ENCODE results near the gene WDCP.
A peak's percentile ranks its signal among the peaks of the same experiment; 100 is the strongest.
"Not testable (repeated sequence)": the region's sequence is repeated elsewhere in the genome, so short reads cannot be mapped to it uniquely, and the experiment has no call there.

WDCP gene

GRCh38 chr2:24021122-24021998 is 25.8 kb downstream of the WDCP start:
- DNase-seq (ENCODE audit: low spot score) = no peak

GRCh38 chr2:24020244-24020643 is 26.9 kb downstream of the WDCP start:
- DNase-seq (ENCODE audit: low spot score) = no peak

- no peak for DNase-seq (ENCODE audit: low spot score)
Measured at GRCh38 chr2:24019729-24020128, 27.5 kb downstream of the WDCP start.

GRCh38 chr2:24018241-24018640 is 28.9 kb downstream of the WDCP start:
- no peak for DNase-seq (ENCODE audit: low spot score)

DNA sequence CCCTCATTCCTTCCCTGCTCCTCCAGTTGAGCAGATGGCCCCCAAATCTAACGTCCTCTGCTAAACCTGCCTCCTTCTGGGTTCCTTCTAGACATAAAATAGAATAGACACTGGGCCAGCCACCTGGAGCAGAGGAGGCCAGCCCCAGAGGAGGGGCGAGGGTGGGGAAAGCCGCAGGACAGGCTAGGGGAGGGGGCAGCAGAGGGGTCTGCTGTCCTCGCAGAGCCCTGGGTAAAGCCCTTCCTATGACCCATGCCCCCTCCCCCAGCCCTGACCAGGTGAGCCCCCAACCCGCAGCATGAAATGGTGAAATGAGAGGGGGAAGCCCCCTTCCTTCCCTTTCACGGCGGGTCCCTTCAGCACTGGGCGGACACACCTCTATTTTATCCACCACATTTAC is 29.5 kb downstream of the WDCP start:
- no peak for DNase-seq (ENCODE audit: low spot score)

DNA sequence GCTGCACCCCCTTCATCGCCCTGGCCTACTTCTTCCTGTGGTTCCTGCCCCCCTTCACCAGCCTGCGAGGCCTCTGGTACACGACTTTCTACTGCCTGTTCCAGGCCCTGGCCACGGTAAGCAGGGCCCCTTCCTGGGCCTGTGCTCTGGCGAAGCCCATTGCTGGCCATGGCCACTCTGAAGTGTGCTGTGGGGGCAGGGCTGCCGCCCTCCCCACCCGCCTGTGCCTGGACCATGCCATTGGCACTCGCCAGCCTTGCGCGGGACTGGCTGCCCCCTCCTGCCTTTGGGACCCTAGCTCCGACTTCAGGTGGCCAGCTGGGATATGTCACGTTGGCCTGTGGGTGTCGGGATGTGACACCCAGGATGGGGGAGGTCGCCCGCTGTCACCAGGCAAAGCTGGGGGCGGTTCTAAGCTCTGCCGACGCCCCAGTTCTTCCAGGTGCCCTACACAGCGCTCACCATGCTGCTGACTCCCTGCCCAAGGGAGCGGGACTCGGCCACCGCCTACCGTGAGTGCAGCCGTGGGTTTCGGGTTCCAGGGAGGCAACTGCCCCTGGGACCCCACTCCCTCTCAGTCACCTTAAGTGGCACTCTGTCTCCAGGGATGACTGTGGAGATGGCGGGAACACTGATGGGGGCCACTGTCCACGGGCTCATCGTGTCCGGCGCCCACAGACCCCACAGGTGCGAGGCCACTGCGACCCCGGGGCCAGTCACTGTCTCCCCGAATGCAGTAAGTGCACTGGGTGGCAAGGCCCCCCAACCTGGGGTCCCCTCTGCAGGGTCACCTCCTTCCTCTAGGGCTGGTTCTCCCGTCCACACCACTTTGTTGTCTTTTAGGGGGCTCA is 30.1 kb downstream of the WDCP start:
- no peak for DNase-seq (ENCODE audit: low spot score)

DNA sequence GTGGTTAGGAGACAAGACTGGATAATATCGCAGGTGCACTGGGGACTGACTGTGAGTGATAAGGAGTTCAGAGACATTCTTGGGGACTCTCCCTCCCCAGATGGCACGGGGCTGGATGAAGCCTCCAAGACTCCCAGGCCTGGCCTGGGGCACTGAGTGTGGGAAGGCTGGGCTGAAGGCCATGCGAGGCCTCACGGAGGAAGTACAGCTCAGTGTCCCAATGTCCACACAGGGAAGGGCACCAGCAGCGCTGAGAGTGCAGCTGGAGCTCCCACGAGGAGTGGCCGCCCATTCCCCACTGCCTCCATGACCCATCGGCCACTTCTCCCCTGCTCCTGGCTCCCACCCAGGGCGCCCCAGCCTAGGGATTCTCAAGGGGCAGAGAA is 30.8 kb downstream of the WDCP start:
- no peak for DNase-seq (ENCODE audit: low spot score)

DNA sequence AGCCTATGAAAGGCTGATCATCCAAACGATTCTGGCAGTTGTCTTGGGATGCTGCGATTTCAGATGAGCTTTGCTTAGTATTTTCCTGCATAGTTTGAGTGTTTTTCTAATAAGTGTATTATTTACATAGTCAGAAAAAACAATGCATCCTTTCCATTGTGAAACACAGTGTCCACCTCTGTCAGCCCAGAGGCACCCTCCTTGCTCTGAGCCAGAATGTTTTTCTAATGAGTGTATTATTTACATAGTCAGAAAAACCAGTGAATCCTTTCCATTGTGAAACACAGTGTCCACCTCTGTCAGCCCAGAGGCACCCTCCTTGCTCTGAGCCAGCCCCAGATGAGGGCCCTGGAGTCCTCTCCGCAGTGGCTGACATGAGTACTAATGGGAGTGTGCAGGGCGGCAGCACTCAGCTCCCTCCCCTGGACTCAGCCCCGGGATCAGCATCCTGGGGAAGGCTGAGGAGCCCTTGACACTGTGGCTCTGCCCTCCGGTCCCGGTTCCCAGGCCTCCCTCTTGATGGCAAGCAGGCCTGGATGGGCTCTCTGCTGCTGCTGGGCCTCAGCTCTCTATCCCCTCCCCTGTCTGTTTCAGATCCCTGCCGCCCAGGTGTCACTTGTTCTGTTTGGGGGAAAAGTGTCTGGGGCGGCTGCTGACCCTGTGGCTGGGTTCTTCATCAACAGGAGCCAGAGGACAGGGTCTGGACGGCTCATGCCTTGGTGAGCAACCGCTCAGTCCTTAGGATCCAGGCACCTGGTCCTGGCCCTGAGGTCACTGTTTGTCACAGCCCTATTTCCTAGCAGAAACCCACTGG is 31.4 kb downstream of the WDCP start:
- no peak for DNase-seq (ENCODE audit: low spot score)

GRCh38 chr2:24014902-24015301 is 32.3 kb downstream of the WDCP start:
- DNase-seq (ENCODE audit: low spot score) = not testable (repeated sequence)

DNA sequence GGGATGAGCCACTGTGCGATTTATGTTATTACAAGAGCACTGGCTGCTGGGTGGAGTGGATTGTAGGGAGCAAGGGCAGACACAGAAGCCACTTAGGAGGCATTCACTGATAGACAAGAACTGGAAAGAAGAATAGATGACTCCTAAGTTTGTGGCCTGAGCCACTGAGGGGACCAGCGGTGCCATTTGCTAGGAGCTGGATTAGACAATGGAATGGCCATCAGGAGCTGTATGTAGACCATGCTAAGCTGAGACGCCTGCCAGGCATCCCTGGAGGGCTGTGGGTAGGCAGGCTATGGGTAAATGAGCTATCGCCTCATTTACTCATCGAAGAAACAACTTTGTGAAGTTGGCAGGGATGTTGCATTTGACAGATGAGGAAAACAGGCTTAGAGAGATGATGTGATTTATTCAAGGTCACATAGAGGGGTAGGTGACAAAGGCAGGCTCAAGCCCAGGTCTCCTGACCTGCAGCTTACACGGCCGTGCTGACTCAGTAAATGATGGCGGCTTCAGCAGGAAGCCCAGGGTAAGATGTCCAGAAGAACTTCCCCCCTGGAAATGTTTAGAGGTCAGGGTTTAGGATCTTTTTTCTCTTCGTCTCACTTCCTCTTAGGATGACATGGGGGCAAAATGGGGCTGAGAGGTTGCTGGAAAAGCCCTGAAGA is 34.5 kb downstream of the WDCP start:
- no peak for DNase-seq (ENCODE audit: low spot score)

DNA sequence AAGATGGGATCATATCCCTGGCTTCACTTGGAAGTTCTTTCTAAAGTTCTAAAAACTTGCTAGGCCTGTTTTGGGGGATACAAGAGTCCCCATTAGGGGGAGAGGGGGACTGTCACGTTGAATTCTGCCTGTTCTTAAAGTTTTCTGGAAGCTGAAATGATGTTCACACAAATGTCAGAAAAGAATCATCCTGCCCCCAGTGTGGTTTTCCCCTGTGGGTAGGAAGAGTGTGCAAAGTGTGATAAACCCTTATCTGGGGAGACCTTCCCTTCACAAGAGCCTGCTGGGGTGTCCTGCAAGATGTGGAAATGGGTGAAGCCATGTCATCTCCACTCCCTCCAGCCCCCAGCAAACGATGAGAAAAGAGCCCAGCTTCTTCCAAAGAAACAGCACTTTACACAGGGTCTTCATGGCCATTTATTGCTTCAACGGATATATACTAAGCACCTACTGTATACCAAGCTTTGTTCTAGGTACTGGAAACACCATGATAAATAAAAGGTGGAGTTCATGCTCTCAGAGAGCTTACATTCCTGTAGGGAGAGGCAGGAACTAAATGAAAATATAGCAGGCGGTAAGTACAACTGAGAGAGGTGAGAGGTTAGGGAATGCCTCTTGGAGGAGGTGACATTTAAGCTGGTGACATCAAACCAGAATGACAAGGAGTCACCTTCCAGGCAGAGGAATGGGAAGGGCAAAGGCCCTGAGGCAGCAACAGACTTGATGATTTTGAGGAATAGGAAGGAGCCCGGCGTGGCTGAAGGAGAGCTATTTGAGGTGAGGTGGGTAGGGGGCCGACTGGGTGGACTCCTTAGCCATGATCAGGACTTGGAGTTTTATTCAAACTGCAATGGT is 35.7 kb downstream of the WDCP start:
- no peak for DNase-seq (ENCODE audit: low spot score)

- DNase-seq (ENCODE audit: low spot score) = no peak
Measured at GRCh38 chr2:24010477-24011249, 36.5 kb downstream of the WDCP start.

DNA sequence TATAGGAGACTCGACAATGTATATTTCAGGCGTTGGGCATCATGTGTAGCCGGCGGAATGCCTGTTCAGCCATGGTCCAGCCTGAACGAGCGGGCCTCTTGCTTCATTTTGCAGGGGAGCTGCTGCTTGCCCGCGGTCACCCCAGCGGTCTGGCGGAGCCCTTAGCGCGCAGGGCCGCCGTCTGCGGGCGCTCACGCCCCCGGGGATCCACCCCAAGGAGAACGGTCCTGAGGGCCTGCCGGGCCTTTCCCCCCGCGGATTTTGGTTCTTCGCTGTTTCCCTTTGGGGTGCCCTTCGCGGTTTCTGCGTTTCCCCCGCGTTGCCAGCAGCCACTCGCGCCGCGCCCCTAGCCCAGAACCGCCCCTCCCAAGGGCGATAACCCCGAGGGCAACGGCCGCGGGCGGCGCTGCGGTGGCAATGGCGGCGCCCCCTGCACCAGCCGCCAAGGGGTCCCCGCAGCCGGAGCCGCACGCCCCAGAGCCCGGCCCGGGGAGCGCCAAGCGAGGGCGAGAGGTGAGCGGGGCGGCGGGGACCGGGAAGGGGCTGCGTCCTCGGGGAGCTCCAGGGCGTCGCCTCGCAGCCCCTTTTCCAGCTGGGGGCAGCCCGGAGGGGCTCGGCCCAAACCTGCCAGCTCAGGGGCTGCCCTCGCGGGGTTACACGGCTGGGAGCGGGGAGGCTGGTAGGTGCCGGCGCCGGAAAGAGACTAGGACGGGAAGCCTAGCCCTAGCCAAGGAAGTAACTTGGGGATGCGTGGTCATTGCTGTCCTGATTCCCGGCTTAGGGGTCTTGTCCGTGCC is 37.3 kb downstream of the WDCP start, which contains the start of gene MFSD2B:
MFSD2B (plus strand) TSS at position 406 of the 797 bp plus-strand sequence; CDS start at position 418, 12 bp downstream.
- DNase-seq (ENCODE audit: low spot score) = peak; percentile 57

DNA sequence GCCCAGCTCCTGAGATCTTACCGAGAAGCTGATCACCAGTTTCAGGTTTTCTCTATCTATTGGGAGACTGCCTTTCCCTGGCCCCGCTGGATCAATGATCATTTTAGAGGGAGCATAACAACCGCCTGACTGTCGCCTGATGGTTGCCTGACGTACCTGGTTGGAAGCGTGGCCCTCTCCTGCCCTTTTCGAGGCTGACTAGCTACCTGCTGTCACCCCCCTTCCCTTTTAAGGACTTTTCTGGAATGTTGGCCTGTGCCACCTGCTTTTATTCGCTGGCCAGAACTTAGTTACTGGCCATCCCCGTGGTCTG is 37.9 kb downstream of the WDCP start:
- DNase-seq (ENCODE audit: low spot score) = no peak

- DNase-seq (ENCODE audit: low spot score) = no peak
Measured at GRCh38 chr2:24008672-24009366, 38.4 kb downstream of the WDCP start.

DNA sequence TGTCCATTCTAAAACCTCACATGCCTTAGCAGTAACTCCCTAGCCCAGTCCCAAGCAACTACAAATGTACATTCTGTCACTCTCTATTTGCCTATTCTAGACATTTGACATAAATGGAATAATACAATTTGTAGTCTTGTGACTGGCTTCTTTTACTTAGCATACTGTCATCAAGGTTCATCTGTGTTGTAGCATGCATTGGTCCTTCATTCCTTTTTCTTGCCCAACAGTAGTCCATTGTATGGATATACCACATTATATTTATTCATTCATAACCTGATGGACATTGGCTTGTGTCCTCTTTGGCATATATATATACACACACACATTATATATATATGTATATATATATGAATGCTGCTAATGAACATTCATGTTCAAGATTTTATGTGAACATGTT is 39.5 kb downstream of the WDCP start:
- no peak for DNase-seq (ENCODE audit: low spot score)

GRCh38 chr2:23994567-23994966 is 52.6 kb downstream of the WDCP start:
- DNase-seq (ENCODE audit: low spot score) = no peak

DNA sequence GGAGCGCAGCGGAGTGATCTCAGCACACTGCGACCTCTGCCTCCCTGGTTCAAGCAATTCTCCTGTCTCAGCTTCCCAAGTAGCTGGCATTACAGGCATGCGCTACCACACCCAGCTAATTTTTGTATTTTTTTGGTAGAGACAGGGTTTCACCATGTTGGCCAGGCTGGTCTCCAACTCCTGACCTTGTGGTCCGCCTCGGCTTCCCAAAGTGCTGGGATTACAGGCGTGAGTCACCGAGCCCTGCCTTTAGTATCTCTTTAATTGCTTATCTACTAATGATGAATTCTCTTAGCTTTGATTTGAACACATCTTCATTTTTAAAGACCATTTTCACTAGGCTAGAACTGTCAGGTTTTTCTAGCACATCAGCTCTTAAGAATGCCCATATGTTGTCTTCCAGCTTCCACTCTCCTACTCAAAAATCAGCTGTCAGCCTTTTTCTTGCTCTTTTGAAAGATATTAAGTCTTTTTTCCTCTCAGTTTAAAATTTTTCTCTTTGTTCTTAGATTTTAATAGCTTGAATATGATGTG is 53.4 kb downstream of the WDCP start:
- no peak for DNase-seq (ENCODE audit: low spot score)
